NCI-H146 treated with DMSO at 0.1 percent for 48 hours (cell line): Measurements from ENCODE around the gene DHPS.

ENCODE experiments used
- DNase-seq: peaks from one replicate; lab custom pipeline; 2025; ENCODE audit not compliant: unreplicated experiment; lab: John Stamatoyannopoulos, UW

Gene DHPS

GRCh38 chr19:12675399-12675798 lies 6.3 kb downstream of the DHPS start:
- DNase-seq, result no peak

GRCh38 chr19:12672744-12673143 lies 8.9 kb downstream of the DHPS start:
- DNase-seq, result no peak

- no peak for DNase-seq
These were observed 11.3 kb downstream of the DHPS start for GRCh38 chr19:12670159-12670928.

GRCh38 chr19:12669270-12670158 lies 12.2 kb downstream of the DHPS start:
- DNase-seq, result peak; percentile 92

- DNase-seq, result no peak
These were observed 12.8 kb downstream of the DHPS start for GRCh38 chr19:12668932-12669269.

GRCh38 chr19:12668346-12668745 lies 13.3 kb downstream of the DHPS start:
- DNase-seq, result no peak

- DNase-seq, result no peak
These were observed 13.9 kb downstream of the DHPS start for GRCh38 chr19:12667731-12668302.

GRCh38 chr19:12666265-12667048 lies 15.2 kb downstream of the DHPS start, which contains the start of the genes MAN2B1 and WDR83:
Gene MAN2B1 (minus strand): TSS chr19:12666742. CDS start chr19:12666701, 41 bp downstream.
Gene WDR83 (plus strand): TSS chr19:12666807. CDS start chr19:12669791, 2,984 bp downstream.
- DNase-seq, result peak; percentile 83

- no peak for DNase-seq
These were observed 15.9 kb downstream of the DHPS start for GRCh38 chr19:12665671-12666264.

- no peak for DNase-seq
These were observed 16.5 kb downstream of the DHPS start for GRCh38 chr19:12665281-12665573.

- DNase-seq, result no peak
These were observed 17.0 kb downstream of the DHPS start for GRCh38 chr19:12664406-12665280.

- no peak for DNase-seq
These were observed 20.7 kb downstream of the DHPS start for GRCh38 chr19:12660980-12661379.

- no peak for DNase-seq
These were observed 23.7 kb downstream of the DHPS start for GRCh38 chr19:12657966-12658365.

GRCh38 chr19:12656899-12657571 lies 24.6 kb downstream of the DHPS start:
- DNase-seq, result no peak

- no peak for DNase-seq
These were observed 26.1 kb downstream of the DHPS start for GRCh38 chr19:12655546-12655945.

- no peak for DNase-seq
These were observed 29.5 kb downstream of the DHPS start for GRCh38 chr19:12652219-12652618.

GRCh38 chr19:12649941-12650340 lies 31.7 kb downstream of the DHPS start:
- DNase-seq, result no peak

- DNase-seq, result peak; percentile 92
These were observed 33.6 kb downstream of the DHPS start for GRCh38 chr19:12648088-12648487.

GRCh38 chr19:12647490-12648071 lies 34.1 kb downstream of the DHPS start:
- peak; percentile 92 for DNase-seq
